ENCODE data around the gene KRTAP5-8. TPM values are rescaled to one million over a fixed set of nuclear protein-coding genes. Genes with fewer than 3 reads are reported as not detected.

Gene KRTAP5-8
- total and polyA plus RNA-seq, 2 donors (not counting 1 experiment from before 2014, with no cell fraction given), result not detected

DNA sequence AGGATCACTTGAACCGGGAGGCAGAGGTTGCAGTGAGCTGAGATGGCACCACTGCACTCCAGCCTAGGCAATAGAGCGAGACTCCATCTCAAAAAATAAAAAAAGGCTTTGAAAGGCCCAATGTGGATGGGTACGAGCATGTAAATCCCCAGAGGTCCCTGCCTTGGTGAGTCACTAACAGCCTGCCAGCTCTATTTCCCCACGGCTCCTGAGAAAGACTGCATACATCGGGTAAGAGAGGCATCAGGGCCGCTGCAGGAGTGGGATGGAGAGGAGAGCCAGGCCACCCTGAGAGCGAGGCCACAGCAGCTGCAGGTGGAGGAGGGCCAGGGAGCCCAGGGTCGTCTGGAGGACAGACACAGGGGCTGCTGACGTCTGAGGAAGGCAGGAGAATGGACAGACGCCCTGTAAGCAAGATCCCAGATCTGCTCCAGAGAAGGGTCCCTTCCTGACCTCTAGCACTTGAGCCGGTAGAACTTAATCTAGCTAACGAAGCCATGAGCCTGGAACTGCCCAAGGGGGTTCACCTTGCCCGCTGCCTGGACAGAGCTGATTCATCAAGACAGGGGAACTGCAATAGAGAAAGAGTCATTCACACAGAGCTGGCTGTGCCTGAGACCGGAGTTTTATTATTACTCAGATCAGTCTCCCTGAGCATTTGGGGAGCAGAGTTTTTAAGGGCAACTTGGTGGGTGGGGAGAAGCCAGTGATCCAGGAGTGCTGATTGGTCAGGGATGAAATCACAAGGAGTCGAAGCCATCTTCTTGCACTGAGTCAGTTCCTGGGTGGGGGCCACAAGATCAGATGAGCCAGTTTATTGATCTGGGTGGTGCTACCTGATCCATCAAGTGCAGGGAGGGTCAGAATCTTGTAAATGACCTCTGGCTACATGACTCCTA is 5.3 kb downstream of the KRTAP5-8 start:
- H3K9ac ChIP-seq (ENCODE audit: insufficient read depth, low read length), result no peak overlapping the region
- no peak for TF ChIP-seq CTCF (conservative IDR thresholded peaks at IDR 0.05 in 1 of 2, IDR thresholded peaks at IDR 0.05 in 1 of 2; ENCODE audit: low read depth in 1 of 2, low read length in 2 of 2)
- H3K4me2 ChIP-seq (ENCODE audit: extremely low read depth, insufficient read depth, low read length), result no peak overlapping the region
- H3K9me3 ChIP-seq (ENCODE audit: control insufficient read depth, insufficient read depth, low read depth, low read length), result no peaks in the 10 kb centered on the region
- H3K27ac ChIP-seq (ENCODE audit: insufficient read depth, low read length), result no peak overlapping the region
- DNase-seq (ENCODE audit: low read depth in 2 of 2), result no peak
- no peaks in the 10 kb centered on the region for H3K4me1 ChIP-seq (ENCODE audit: control insufficient read depth, extremely low read depth, insufficient read depth, low read length)
- no peaks in the 10 kb centered on the region for H4K20me1 ChIP-seq (ENCODE audit: control insufficient read depth, extremely low read depth, insufficient read depth, low read length)
- no peaks in the 10 kb centered on the region for H3K79me2 ChIP-seq (ENCODE audit: control insufficient read depth, insufficient read depth, low read length)
- H3K4me3 ChIP-seq (replicated peaks in 1 of 4; ENCODE audit: control extremely low read depth in 1 of 4, insufficient read depth in 1 of 4, low read depth in 3 of 4, low read length in 4 of 4), result no peak overlapping the region
- H3K36me3 ChIP-seq (ENCODE audit: control insufficient read depth, insufficient read depth, low read length), result no peaks in the 10 kb centered on the region
- H2AFZ ChIP-seq (ENCODE audit: low read length), result no peak overlapping the region
- peaks cover 3% of the 10 kb centered on the region for H3K27me3 ChIP-seq (ENCODE audit: control insufficient read depth, insufficient read depth, low read length)

- H3K27ac ChIP-seq (ENCODE audit: insufficient read depth, low read length), result no peak overlapping the region
- no peak for TF ChIP-seq EZH2 (IDR thresholded peaks at IDR 0.05; ENCODE audit: low read length, missing control alignments)
- no peak for TF ChIP-seq CTCF (conservative IDR thresholded peaks at IDR 0.05 in 1 of 2, IDR thresholded peaks at IDR 0.05 in 1 of 2; ENCODE audit: low read depth in 1 of 2, low read length in 2 of 2)
- peaks cover 3% of the 10 kb centered on the region for H3K27me3 ChIP-seq (ENCODE audit: control insufficient read depth, insufficient read depth, low read length)
- no peak overlapping the region for H3K4me2 ChIP-seq (ENCODE audit: extremely low read depth, insufficient read depth, low read length)
- H2AFZ ChIP-seq (ENCODE audit: low read length), result no peak overlapping the region
- DNase-seq (ENCODE audit: low read depth in 2 of 2), result no peak
- H3K9ac ChIP-seq (ENCODE audit: insufficient read depth, low read length), result no peak overlapping the region
- H3K79me2 ChIP-seq (ENCODE audit: control insufficient read depth, insufficient read depth, low read length), result no peaks in the 10 kb centered on the region
- H3K4me1 ChIP-seq (ENCODE audit: control insufficient read depth, extremely low read depth, insufficient read depth, low read length), result no peaks in the 10 kb centered on the region
- no peaks in the 10 kb centered on the region for H3K36me3 ChIP-seq (ENCODE audit: control insufficient read depth, insufficient read depth, low read length)
- H4K20me1 ChIP-seq (ENCODE audit: control insufficient read depth, extremely low read depth, insufficient read depth, low read length), result no peaks in the 10 kb centered on the region
- no peaks in the 10 kb centered on the region for H3K9me3 ChIP-seq (ENCODE audit: control insufficient read depth, insufficient read depth, low read depth, low read length)
- H3K4me3 ChIP-seq (replicated peaks in 1 of 4; ENCODE audit: control extremely low read depth in 1 of 4, insufficient read depth in 1 of 4, low read depth in 3 of 4, low read length in 4 of 4), result no peak overlapping the region
These were observed 6.0 kb downstream of the KRTAP5-8 start for GRCh38 chr11:71543866-71544265.

GRCh38 chr11:71544525-71545214 is 6.8 kb downstream of the KRTAP5-8 start:
- H3K9me3 ChIP-seq (ENCODE audit: control insufficient read depth, insufficient read depth, low read depth, low read length), result no peaks in the 10 kb centered on the region
- TF ChIP-seq CTCF (conservative IDR thresholded peaks at IDR 0.05 in 1 of 2, IDR thresholded peaks at IDR 0.05 in 1 of 2; ENCODE audit: low read depth in 1 of 2, low read length in 2 of 2) (no peak), EZH2 (IDR thresholded peaks at IDR 0.05; ENCODE audit: low read length, missing control alignments) (no peak)
- no peak for DNase-seq (ENCODE audit: low read depth in 2 of 2)

More at GRCh38 chr11:71544525-71545214, 6.8 kb downstream of the KRTAP5-8 start:
- Histone ChIP-seq H3K9ac (ENCODE audit: insufficient read depth, low read length) (no peak overlapping the region), H3K27me3 (ENCODE audit: control insufficient read depth, insufficient read depth, low read length) (peaks cover 3% of the 10 kb centered on the region), H3K27ac (ENCODE audit: insufficient read depth, low read length) (no peak overlapping the region), H3K4me3 (replicated peaks in 1 of 4; ENCODE audit: control extremely low read depth in 1 of 4, insufficient read depth in 1 of 4, low read depth in 3 of 4, low read length in 4 of 4) (no peak overlapping the region), H3K4me1 (ENCODE audit: control insufficient read depth, extremely low read depth, insufficient read depth, low read length) (no peaks in the 10 kb centered on the region), H3K79me2 (ENCODE audit: control insufficient read depth, insufficient read depth, low read length) (no peaks in the 10 kb centered on the region), H2AFZ (ENCODE audit: low read length) (no peak overlapping the region), H3K36me3 (ENCODE audit: control insufficient read depth, insufficient read depth, low read length) (no peaks in the 10 kb centered on the region), H3K4me2 (ENCODE audit: extremely low read depth, insufficient read depth, low read length) (no peak overlapping the region), H4K20me1 (ENCODE audit: control insufficient read depth, extremely low read depth, insufficient read depth, low read length) (no peaks in the 10 kb centered on the region)

Data from fibroblast of lung (primary cell).